COLO829 (cell line): ENCODE data around the gene AUNIP.

Source experiments
- DNase-seq: peaks from one replicate; pipeline ENCODE4 v3.0.0; 2012; ENCODE audit warnings: low spot score

AUNIP gene

GRCh38 chr1:25888426-25888987, 29.2 kb upstream of the AUNIP start:
- DNase-seq: no peak

GRCh38 chr1:25885602-25886001, 26.3 kb upstream of the AUNIP start:
- no peak for DNase-seq

- DNase-seq: no peak
These were observed 22.0 kb upstream of the AUNIP start for GRCh38 chr1:25881266-25881665.

GRCh38 chr1:25880518-25880917, 21.3 kb upstream of the AUNIP start:
- no peak for DNase-seq

- no peak for DNase-seq
These were observed 20.4 kb upstream of the AUNIP start for GRCh38 chr1:25879675-25880074.

GRCh38 chr1:25878690-25879089, 19.4 kb upstream of the AUNIP start:
- no peak for DNase-seq

- DNase-seq: no peak
These were observed 17.9 kb upstream of the AUNIP start for GRCh38 chr1:25877155-25877554.

GRCh38 chr1:25876693-25877077, 17.4 kb upstream of the AUNIP start:
- no peak for DNase-seq

GRCh38 chr1:25875856-25876692, 16.8 kb upstream of the AUNIP start:
- no peak for DNase-seq

- no peak for DNase-seq
These were observed 16.0 kb upstream of the AUNIP start, which contains the start of gene PAQR7 for GRCh38 chr1:25875154-25875855. TSS of gene PAQR7 (minus strand) at chr1:25875708. CDS start at chr1:25863839, 11,869 bp downstream.

- no peak for DNase-seq
These were observed 15.4 kb upstream of the AUNIP start for GRCh38 chr1:25874635-25875153.

- no peak for DNase-seq
These were observed 15.0 kb upstream of the AUNIP start for GRCh38 chr1:25874209-25874608.

GRCh38 chr1:25873120-25873519, 13.9 kb upstream of the AUNIP start:
- DNase-seq: no peak

GRCh38 chr1:25872713-25873112, 13.5 kb upstream of the AUNIP start:
- no peak for DNase-seq

GRCh38 chr1:25871704-25872494, 12.6 kb upstream of the AUNIP start:
- no peak for DNase-seq

- no peak for DNase-seq
These were observed 11.9 kb upstream of the AUNIP start for GRCh38 chr1:25871086-25871703.

- no peak for DNase-seq
These were observed 11.4 kb upstream of the AUNIP start for GRCh38 chr1:25870614-25871013.

GRCh38 chr1:25869909-25870606, 10.8 kb upstream of the AUNIP start:
- no peak for DNase-seq

GRCh38 chr1:25867210-25867991, 8.1 kb upstream of the AUNIP start:
- no peak for DNase-seq

GRCh38 chr1:25866288-25866687, 7.0 kb upstream of the AUNIP start:
- no peak for DNase-seq
